ENCODE results near the gene SST. TPM values are rescaled to one million over a fixed set of nuclear protein-coding genes. Genes with fewer than 3 reads are reported as not detected.
A peak's percentile ranks its signal among the peaks of the same experiment; 100 is the strongest.

SST gene
- polyA plus RNA-seq, 1 experiment, result 0.15 TPM

- DNase-seq (ENCODE audit: low read depth), result no peak
- H3K27me3 ChIP-seq (ENCODE audit: control insufficient read depth, insufficient read depth, low read length), result peaks cover 1% of the 10 kb centered on the region
- no peak for TF ChIP-seq CTCF (IDR thresholded peaks at IDR 0.05; ENCODE audit: insufficient read depth, low read depth, low read length)
- no peaks in the 10 kb centered on the region for H3K36me3 ChIP-seq (ENCODE audit: control insufficient read depth, insufficient read depth, low read length)
- H3K4me3 ChIP-seq (ENCODE audit: low read depth, low read length), result no peak overlapping the region
- ChIA-PET CTCF (interaction anchor here (0.7 to 4.7 kb wide), 5 partner anchors 16 to 475 kb away, joined by 3 to 23 read pairs (median 3); no protein-coding TSS in a partner anchor), POLR2A (no interaction called here)
Observed at GRCh38 chr3:187695449-187695848, 25.3 kb upstream of the SST start.

DNA sequence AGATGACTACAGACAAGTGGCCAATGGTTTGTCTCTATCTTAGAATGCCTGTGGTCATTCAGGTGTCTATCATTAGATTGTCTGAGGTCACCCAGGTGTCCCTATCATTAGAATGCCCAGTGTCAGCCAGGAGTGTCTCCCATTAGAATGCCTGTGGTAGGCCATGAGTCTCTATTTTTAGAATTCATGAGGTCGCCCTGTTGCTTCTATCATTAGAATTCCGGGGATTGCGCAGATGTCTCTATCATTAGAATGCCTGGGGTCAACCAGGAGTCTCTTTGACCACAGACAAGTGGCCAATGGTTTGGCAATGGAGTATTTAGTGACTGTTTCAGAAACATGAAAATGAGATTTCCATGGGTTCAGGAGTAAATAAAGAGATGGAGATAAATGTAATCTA lies 24.6 kb upstream of the SST start:
- DNase-seq (ENCODE audit: low read depth), result peak; percentile 70
- peaks cover 1% of the 10 kb centered on the region for H3K27me3 ChIP-seq (ENCODE audit: control insufficient read depth, insufficient read depth, low read length)
- POLR2A ChIA-PET, result no interaction called here
- CTCF ChIA-PET, result interaction anchor here (1.0 to 4.7 kb wide), 2 partner anchors 14 to 376 kb away, joined by 4 to 23 read pairs; no protein-coding TSS in a partner anchor
- TF ChIP-seq CTCF (IDR thresholded peaks at IDR 0.05; ENCODE audit: insufficient read depth, low read depth, low read length), result no peak
- H3K4me3 ChIP-seq (ENCODE audit: low read depth, low read length), result no peak overlapping the region
- no peaks in the 10 kb centered on the region for H3K36me3 ChIP-seq (ENCODE audit: control insufficient read depth, insufficient read depth, low read length)

- ChIA-PET CTCF (interaction anchor here (1.2 to 4.7 kb wide), 4 partner anchors 14 to 374 kb away, joined by 3 to 23 read pairs (median 12); no protein-coding TSS in a partner anchor), POLR2A (no interaction called here)
- no peak for DNase-seq (ENCODE audit: low read depth)
- no peak for TF ChIP-seq CTCF (IDR thresholded peaks at IDR 0.05; ENCODE audit: insufficient read depth, low read depth, low read length)
- Histone ChIP-seq H3K36me3 (ENCODE audit: control insufficient read depth, insufficient read depth, low read length) (no peaks in the 10 kb centered on the region), H3K27me3 (ENCODE audit: control insufficient read depth, insufficient read depth, low read length) (0 out of 2 replicates have a peak, but pooled peaks cover 1% of the 10 kb centered on the region), H3K4me3 (ENCODE audit: low read depth, low read length) (no peak overlapping the region)
Observed at GRCh38 chr3:187693431-187693830, 23.2 kb upstream of the SST start.

DNA sequence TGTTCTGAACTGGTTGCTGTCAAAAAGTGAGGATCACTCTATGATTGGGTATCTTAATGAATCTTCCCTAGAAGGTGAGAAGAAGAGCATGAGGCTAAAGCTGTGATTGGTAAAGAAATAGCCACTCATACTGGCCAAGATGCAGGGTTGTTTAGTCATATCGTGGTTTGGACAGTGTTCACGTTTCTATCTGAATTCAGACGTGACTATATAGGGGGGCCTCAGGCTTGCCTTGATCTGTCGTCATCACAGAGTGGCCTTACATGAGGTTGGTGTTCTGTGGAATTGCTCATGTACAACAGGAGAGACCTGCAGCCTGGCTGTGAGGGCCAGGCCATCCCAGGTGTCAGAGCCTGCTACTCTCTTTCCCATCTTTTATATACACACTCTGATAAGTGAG lies 19.8 kb upstream of the SST start:
- Histone ChIP-seq H3K4me3 (ENCODE audit: low read depth, low read length) (no peak overlapping the region), H3K27me3 (ENCODE audit: control insufficient read depth, insufficient read depth, low read length) (peaks cover 6% of the 10 kb centered on the region), H3K36me3 (ENCODE audit: control insufficient read depth, insufficient read depth, low read length) (no peaks in the 10 kb centered on the region)
- ChIA-PET CTCF (interaction anchor here (1.3 to 2.3 kb wide), 3 partner anchors 11 to 371 kb away, joined by 3 to 13 read pairs (median 5); no protein-coding TSS in a partner anchor), POLR2A (no interaction called here)
- no peak for TF ChIP-seq CTCF (IDR thresholded peaks at IDR 0.05; ENCODE audit: insufficient read depth, low read depth, low read length)
- DNase-seq (ENCODE audit: low read depth), result no peak

- ChIA-PET CTCF (interaction anchor here (0.6 to 3.1 kb wide), 4 partner anchors 28 to 1277 kb away, joined by 3 to 20 read pairs (median 4); no protein-coding TSS in a partner anchor), POLR2A (no interaction called here)
- no peak for DNase-seq (ENCODE audit: low read depth)
- H3K27me3 ChIP-seq (ENCODE audit: control insufficient read depth, insufficient read depth, low read length), result peaks cover 6% of the 10 kb centered on the region
- no peaks in the 10 kb centered on the region for H3K36me3 ChIP-seq (ENCODE audit: control insufficient read depth, insufficient read depth, low read length)
- TF ChIP-seq CTCF (IDR thresholded peaks at IDR 0.05; ENCODE audit: insufficient read depth, low read depth, low read length), result no peak
- H3K4me3 ChIP-seq (ENCODE audit: low read depth, low read length), result no peak overlapping the region
Observed at GRCh38 chr3:187686621-187687273, 16.6 kb upstream of the SST start.
